ENCODE results near the gene IARS1. TPM values are rescaled to one million over a fixed set of nuclear protein-coding genes. Genes with fewer than 3 reads are reported as not detected.
A peak's percentile ranks its signal among the peaks of the same experiment; 100 is the strongest.

IARS1 gene
- total RNA-seq, 1 donor from 2014 or later: 95.2 TPM

- no peak for ATAC-seq
These were observed 1.8 kb upstream of the IARS1 start for GRCh38 chr9:92295240-92295790.

- ATAC-seq: no peak
These were observed 790 bp upstream of the IARS1 start for GRCh38 chr9:92294297-92294676.

- no peak for ATAC-seq
These were observed 482 bp downstream of the IARS1 start for GRCh38 chr9:92293075-92293354.

- peak; percentile 41 for ATAC-seq
These were observed 991 bp downstream of the IARS1 start for GRCh38 chr9:92292338-92293074.

GRCh38 chr9:92291577-92291976, 1.9 kb downstream of the IARS1 start:
- no peak for ATAC-seq

- no peak for ATAC-seq
These were observed 2.6 kb downstream of the IARS1 start for GRCh38 chr9:92290785-92291429.

- ATAC-seq: no peak
These were observed 3.6 kb downstream of the IARS1 start for GRCh38 chr9:92289708-92290390.

- ATAC-seq: no peak
These were observed 14.2 kb downstream of the IARS1 start for GRCh38 chr9:92279302-92279701.

GRCh38 chr9:92278110-92278509, 15.4 kb downstream of the IARS1 start:
- ATAC-seq: no peak

- ATAC-seq: no peak
These were observed 17.0 kb downstream of the IARS1 start for GRCh38 chr9:92276331-92277032.

- ATAC-seq: peak; percentile 39
These were observed 18.0 kb downstream of the IARS1 start for GRCh38 chr9:92275541-92275940.

GRCh38 chr9:92270511-92270910, 23.0 kb downstream of the IARS1 start:
- no peak for ATAC-seq

GRCh38 chr9:92266486-92266885, 27.0 kb downstream of the IARS1 start:
- ATAC-seq: no peak

- ATAC-seq: peak; percentile 56
These were observed 28.3 kb downstream of the IARS1 start for GRCh38 chr9:92265154-92265553.

- no peak for ATAC-seq
These were observed 30.4 kb downstream of the IARS1 start for GRCh38 chr9:92263131-92263530.

- no peak for ATAC-seq
These were observed 36.2 kb downstream of the IARS1 start for GRCh38 chr9:92257327-92257726.

GRCh38 chr9:92254381-92255337, 38.8 kb downstream of the IARS1 start:
- peak; percentile 17 for ATAC-seq

GRCh38 chr9:92253656-92254055, 39.8 kb downstream of the IARS1 start:
- no peak for ATAC-seq

- ATAC-seq: no peak
These were observed 45.5 kb downstream of the IARS1 start for GRCh38 chr9:92247981-92248380.

- no peak for ATAC-seq
These were observed 46.2 kb downstream of the IARS1 start for GRCh38 chr9:92247296-92247695.

GRCh38 chr9:92245005-92245797, 48.3 kb downstream of the IARS1 start:
- ATAC-seq: peak; percentile 32

Data from esophagus mucosa (tissue), 1 donor.